Hypothalamus (tissue), 51 donors: ENCODE measurements around the gene OAT.
"Not testable (repeated sequence)": the region's sequence is repeated elsewhere in the genome, so short reads cannot be mapped to it uniquely, and the experiment has no call there.

Experiments used
- DNase-seq, 51 donors: peaks; one replicate each; lab custom pipeline; 2025; lab: John Stamatoyannopoulos, UW

Gene OAT

DNA sequence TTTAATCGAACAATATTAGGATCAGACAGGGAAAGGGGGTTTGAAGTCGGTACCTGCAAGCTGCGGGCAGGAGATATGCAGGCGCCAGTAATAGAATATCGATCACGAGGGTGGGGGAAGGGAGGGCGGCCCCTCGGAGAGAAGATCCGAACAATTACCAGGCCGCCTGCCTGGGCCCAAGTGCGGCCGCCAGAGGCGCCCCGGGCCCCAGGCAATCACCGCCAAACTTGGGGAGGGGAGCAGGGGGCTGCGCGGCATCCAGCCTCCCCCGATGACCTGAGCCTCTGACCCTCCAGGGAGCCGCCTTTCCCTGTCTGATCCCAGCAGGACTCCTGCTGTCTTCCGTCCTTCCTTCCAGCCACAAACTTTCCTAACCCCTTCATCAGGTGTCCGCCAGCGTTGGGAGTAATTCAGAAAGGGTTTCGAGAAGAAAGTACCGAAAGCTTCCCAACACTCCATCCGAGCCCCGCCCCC lies 30.0 kb upstream of the OAT start:
- DNase-seq: no peak

DNA sequence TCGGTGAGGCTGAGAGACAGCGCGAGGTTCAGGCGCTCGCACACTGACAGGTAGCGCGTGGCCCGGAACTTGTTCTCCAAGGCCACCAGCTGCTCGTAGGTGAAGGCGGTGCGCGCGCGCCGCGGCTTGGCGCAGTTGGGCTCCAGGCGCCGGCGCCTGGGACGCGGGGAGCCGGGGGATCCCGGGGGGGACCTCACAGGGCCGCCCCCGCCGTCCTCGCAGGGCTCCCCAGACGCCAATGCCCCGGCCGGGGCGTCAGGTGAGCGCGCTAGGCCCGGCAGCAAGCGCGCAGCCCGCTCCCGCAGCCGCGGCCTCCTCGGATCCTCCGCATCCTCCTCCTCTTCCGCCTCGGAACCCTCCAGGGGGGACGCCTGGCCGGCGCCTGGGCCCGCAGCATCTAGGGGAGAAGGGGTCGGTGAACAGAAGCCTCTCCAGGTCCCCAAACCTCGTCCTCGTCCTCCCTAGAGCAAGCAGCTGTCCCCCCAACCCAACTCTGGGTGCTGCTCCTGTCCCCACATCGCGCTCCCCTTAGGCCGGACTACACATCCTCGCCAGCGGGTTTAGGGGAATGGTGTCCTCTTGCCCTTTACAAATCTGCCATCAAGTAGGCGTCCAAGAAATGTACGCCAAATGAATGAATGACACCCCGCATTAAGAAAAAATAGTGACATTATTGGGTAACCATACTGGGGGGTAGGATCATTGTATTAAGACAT lies 29.2 kb upstream of the OAT start:
- DNase-seq: no peak

DNA sequence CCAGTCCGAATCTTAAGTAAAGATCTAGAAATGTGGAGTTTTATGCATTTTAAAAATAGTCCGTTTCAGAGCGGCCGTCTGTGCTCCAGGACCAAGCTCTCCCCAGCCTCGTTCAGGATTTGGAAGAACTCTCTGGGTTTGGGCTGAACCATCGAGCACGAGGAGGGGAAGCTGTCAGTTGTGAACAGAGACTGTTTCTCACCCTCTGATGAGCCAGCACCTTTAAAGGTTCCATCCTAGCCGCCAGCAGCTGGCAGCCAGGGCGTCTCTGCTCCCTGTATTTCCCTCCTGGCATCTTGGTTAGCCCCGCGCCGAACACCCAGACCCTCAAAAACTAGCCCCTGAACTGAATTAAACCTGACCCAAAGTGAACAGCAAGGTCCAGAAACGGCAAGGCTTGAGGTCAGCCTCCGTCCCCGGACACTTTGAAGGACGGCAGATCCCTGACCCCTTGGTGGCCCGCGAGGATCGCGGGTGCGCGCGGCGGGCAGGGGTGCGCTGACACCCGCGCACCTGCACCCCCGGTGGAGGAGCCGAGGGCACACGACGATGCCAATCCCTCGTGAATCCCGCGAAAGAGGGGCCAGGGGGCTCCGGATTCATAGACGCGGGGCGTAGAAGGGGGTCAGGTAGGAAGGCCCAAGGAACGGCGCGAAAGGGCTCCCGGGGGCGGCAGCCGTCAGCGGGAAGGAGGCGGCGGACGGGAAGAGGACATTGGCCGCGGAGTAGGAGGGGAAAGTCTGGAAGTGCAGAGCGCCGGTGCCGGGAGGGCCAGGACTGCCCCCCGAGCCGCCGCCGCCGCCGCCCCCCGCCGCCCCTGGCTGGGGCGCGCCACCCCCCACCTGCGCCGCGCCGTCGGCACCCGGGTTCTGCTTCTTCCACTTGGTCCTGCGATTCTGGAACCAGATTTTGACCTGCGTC lies 28.4 kb upstream of the OAT start:
- DNase-seq: no peak

DNA sequence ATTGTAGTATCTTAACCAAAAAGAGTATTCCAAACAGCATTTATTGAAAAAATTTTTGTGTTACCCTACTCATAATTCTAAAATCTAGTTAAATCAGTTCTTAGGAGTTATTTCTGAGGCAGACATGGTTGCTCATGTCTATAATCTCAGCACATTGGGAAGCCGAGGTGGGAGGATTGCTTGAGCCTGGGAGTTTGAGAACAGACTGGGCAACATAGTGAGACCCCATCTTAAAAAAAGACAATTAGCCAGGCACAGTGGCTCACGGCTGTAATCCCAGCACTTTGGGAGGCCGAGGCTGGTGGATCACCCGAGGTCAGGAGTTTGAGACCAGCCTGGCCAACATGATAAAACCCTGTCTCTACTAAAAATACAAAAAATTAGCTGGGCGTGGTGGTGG lies 23.0 kb upstream of the OAT start:
- DNase-seq: not testable (repeated sequence)

DNA sequence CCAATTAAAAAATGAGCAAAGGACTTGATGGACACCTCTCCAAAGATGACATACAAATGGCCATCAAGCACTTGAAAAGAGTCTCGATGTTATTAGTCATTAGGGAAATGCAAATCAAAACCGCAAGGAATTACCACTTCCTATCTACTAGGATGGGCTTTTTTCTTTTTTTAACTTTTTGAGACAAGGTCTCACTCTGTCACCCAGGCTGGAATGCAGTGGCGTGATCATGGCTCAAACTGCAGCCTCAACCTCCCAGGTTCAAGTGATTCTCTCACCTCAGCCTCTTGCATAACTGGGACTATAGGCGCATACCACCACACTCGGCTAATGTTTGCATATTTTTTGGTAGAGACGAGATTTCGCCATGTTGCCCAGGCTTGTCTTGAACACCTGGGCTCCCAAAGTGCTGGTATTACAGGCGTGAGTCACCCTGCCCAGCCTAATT lies 17.5 kb upstream of the OAT start:
- DNase-seq: no peak

DNA sequence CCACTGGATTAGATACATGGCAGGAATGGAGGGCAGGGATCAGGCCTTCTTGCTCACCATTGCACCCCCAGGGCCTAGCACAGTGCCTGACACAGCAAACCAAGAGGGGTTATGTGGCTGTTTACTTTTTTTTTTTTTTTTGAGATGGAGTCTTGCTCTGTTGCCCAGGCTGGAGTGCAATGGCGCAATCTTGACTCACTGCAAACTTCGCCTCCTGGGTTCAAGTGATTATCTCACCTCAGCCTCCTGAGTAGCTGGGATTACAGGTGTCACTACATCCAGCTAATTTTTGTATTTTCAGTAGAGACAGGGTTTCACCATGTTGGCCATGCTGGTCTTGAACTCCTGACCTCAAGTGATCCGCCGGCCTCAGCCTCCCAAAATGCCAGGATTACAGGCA lies 17.0 kb upstream of the OAT start:
- DNase-seq: not testable (repeated sequence)

DNA sequence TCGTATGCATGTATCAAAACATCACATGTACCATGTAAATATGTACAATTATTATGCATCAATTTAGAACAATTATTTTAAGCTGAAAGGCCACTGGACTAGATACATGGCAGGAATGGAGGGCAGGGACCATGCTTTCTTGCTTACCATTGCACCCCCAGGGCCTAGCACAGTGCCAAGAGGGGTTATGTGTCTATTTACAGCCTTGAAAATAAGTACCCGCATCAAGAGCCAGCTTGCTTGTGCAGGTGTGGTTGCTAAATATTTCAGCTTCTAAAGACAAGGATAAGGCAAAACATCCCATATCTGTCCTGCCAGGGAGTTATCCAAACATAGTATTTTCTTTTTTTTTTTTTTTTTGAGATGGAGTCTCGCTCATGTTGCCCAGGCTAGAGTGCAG lies 14.7 kb upstream of the OAT start:
- DNase-seq: no peak

DNA sequence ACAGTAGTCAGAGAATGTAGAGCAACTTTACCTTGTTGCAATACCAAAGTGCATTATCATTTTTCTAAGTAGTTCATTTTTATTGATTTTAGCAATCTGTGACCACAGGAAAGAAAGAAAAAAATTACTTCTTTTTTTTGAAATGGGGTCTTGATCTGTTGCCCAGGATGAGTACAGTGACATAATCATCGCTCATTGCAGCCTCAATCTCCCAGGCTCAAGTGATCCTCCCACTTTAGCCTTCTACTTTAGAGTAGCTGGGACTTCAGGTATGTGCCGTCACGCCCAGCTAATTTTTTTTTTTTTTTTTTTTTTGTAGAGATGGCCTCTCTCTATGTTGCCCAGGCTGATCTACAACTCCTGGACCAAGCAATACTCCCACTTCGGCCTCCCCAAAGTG lies 11.4 kb upstream of the OAT start:
- DNase-seq: no peak

DNA sequence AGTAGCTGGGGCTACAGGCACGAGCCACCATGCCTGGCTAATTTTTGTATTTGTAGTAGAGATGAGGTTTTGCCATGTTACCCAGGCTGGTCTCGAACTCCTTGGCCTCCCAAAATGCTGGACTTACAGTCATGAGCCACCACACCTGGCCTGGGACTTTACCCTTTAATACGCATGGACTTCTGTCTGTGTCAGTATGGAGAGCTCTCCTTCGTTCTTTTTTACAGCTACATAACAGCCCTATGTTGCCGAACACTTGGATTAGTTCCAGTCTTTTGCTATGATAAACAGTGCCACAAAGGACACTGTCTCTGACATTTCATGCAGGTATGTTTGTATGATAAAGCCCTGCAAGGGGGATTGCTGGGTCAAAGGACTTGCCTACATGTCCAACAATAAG lies 10.9 kb upstream of the OAT start:
- DNase-seq: no peak

DNA sequence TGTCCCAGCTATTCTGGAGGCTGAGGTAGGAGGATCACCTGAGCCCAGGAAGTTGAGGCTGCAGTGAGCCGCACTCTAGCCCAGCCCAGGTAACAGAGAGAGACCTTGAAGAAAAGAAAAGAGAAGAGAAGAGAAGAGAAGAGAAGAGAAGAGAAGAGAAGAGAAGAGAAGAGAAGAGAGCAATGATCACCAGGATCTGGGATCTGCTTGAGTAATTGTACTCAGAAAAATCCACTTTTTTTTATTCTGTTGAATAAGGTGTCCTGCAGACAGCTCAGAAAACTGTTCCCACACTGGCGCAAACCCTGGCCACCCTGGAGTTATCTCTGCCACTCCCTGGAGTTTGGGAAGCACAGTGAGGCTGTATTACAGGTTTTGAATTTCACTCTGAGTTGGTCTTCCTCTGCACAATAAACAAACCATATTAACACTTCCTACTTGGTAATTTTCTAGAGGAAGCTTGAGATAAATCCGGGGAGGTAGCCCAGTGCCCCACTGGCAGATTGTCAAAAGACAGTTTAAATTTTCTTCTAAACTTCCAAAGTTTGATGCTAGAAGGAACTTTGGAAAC lies 9.6 kb upstream of the OAT start:
- DNase-seq: no peak

DNA sequence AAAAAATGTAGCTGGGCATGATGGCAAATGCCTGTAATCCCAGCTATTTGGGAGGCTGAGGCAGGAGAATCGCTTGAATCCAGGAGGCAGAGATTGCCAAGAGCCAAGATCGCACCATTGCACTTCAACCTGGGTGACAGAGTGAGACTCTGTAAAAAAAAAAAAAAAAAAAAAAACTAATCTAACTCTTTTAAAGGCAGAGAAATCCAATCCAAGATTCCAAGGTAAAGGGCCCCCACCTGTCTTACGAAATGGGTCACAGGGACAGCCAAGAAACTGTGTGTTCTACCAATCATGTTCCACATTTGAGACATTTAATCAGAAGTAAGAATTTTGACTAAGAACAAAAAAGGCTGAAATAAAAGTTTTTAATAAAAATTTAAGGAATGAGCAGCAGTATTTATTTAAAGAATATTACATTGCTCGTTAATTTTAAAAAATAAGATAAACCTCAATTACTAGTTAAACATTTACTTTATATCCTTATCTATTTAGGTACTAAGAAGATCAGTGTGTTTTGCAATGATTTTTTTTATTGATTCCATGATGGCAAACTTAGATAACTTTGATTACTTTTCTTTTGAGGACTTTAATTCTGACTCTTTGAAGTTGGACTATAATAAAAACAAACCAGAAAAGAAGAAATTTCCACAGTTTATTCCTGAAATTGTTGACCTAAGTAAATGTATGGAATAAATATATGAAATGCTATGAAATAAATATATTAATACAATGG lies 6.7 kb upstream of the OAT start:
- no peak for DNase-seq

DNA sequence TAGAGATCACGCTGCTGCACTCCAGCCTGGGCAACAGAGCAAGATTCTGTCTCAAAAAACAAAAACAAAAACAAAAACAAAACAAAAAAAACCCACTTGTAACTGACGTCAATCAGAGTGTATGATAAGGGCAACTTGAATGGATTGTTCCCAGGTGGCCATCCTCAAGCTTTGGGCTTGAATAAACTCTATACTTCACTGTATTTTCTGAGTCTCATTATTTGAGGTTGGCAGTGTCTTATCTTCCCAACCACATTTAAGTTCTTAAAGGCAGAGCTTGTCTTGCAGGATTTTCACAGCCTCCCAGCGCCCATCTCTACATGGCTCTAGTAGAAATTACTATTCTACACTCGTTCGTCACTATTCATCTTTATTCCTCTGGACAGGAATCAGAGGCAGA lies 5.1 kb upstream of the OAT start:
- no peak for DNase-seq

DNA sequence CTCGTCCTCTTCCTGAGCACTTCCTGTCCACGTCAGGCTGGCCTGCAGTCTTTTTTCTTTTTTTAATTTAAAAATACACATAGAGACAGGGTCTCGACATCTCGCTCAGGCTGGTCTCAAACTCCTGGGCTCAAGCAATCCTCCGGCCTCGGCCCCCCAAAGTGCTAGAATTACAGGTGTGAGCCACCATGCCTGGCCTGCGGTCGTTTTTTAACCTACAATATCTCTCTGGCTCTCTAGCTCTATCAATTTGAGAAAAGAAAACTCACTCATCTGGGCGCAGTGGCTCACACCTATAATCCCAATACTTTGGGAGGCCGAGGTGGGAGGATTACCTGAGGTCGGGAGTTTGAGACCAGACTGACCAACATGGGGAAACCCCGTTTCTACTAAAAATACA lies 4.0 kb upstream of the OAT start:
- no peak for DNase-seq

DNA sequence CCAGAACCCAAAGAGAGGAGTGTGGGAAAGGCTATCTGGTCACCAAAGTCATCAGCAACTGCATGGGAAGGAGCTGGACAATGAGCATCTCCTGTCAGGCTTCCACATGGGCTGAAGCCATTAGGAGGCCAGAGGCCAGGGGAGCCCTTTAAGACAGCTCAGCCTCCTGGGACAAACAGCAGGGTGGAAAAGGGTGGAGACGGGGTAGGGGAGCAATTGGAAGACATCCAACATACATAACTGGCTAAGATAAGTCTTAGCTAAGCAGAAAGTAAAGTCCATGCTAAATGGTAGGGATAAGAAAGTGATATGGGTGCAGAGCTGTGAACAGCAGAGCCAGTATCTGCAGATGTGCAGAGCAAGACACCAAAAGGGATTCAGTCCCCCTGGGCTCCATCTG lies 1.5 kb upstream of the OAT start:
- DNase-seq: no peak

DNA sequence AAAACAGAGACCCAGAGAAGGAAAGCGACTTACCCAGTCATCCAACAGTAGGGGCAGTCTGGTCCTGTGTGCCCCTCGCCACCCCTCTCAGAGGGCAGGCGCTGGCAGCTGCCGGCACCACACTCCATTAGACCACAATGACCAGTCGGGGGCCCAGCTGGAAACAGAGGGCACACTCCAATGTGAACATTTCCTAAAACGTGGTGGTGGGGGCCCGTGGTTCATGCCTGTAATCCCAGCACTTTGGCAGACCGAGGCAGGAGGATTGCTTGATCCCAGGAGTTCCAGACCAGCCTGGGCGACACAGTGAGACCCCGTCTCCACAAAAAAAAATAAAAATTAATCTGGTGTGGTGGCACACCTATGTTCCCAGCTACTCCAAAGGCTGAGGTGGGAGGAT lies 912 bp upstream of the OAT start:
- peak in 1 of 51 donors; percentile 32 for DNase-seq

DNA sequence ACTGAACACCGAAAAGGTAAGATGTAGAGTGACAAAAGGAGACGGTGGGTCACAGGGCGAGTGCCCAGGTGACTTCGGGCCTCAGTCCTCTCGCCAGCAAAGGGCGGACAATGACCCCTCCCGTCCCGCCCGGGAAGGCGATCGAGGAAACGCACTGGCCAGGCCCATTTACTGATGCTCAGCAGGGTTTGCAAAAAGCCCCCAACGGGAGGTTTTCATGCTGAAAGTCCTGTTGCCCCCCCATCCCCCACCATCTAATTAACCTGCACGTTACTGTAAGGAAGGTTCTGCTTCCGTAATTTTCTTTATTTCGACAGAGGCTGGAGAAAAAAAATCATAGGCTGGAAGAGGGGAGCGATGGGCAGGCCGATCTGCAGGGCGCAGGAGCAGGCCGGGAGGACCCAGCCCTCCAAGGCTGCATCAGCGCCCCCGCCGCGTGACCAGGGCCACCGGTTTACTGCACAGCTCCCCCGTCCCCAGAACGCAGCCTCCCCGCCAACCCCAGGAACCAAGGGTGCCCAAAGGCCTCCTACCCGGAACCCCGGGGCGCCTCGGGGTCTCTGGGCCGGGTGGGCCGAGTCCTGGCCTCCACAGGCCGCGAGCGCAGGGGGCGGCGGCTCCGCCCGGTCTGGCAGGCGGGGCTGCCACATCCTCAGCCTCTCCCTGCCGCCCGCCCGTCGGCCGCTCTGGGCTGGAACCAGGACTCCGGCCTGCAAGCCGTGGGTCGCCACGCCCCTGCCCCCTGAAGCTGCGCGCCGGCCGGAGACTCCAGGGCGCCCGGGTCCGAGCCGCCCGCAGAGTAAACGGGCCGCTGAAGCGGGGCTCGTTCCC lies 613 bp downstream of the OAT start:
- peak in 50 of 51 donors; percentile 10 to 86 (median 54) for DNase-seq

DNA sequence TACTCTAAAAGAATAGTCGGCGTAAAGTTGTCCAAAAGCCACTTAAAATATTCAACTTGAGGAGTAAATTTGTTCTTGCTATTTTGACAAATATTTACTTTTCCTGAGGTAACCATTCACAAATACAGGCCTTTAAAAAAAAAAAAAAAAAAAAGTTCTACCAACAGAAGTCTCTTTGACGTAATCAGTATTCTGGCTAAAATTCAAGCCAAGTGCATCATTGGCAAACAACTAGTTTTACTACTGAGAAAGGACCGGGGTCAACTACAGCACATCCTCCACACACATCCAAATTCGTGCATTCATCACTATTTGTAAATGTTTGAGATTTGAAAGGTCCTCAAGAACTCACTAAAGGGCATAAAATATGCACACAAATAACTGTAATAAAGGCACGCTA lies 2.0 kb downstream of the OAT start:
- DNase-seq: no peak

DNA sequence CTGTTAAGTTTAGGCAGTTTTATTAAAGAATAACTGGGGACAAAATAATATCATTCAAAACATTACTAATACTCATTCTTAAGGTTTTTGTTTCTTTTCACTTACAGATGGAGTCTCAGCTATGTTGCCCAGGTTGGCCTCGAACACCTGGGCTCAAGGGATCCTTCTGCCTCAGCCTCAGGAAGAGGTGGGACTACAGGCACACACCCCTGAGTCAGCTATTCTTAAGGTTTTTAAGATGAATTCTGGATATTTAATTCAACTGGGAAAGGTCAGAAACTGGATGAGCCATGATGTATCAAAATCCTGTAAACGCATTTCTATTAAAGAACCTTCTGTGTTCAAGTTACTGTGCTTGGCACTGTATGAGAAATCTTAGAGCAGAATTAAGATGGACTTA lies 3.5 kb downstream of the OAT start:
- DNase-seq: no peak

DNA sequence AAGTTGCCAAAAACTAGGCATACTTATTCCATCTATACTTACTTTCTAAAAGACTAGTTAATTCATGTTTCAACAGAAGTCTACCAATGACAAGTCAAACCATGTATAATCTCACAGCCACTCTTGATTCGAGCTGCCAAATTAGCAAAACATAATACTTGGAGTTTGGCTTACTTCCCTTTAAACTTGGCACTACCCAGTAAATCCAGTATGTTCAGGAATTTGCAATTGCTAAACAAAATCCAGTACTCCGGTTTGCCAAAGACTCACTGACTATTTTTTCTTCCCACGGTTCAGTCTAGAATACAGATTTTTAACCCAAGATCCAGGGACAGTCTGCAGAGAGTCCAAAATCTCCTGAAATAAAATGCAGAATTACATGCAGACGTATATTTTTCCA lies 4.6 kb downstream of the OAT start:
- peak in 1 of 51 donors; percentile 21 for DNase-seq

DNA sequence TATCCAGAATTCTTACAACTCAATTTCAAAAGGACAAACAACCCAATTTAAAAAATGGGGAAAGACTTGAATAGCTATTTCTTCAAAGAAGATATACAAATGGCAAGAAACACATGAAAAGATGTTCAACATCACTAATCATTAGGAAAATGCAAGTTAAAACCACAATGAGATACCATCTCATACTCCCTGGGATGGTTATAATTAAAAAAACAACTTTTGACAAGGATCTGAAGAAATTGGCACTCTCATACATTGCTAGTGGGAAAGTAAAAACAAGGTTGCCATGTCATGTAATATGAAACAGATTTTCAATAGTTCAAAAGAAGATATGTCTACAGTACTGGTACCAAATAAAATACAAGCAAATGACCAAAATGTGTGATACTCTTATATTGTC lies 9.0 kb downstream of the OAT start:
- no peak for DNase-seq
